ENCODE data around the gene TTC27. TPM values are rescaled to one million over a fixed set of nuclear protein-coding genes. Genes with fewer than 3 reads are reported as not detected.
"Not testable (repeated sequence)": the region's sequence is repeated elsewhere in the genome, so short reads cannot be mapped to it uniquely, and the experiment has no call there.

TTC27 gene
- 22.5 and 23.9 TPM in 2 replicates for total RNA-seq (2014; rRNA removed; shearing (Covaris generic))
- 19.5 and 28.5 TPM in 2 replicates for polyA plus RNA-seq (2015; cell fraction: cytosol; rRNA removed)
- polyA plus RNA-seq (2015; cell fraction: nucleus; rRNA removed) = 34.5 and 43.3 TPM in 2 replicates

- DNase-seq (ENCODE audit: low read depth) = peak; percentile 92
Observed at GRCh38 chr2:32627814-32628579, at the start of gene TTC27. Gene TTC27, plus strand, starts transcription at chr2:32628050. Its CDS starts 243 bp downstream, at chr2:32628293.

GRCh38 chr2:32591669-32592463, 36.0 kb upstream of the TTC27 start:
- peak; percentile 67 for DNase-seq (ENCODE audit: low read depth)

- no peak for DNase-seq (ENCODE audit: low read depth)
Observed at GRCh38 chr2:32594573-32594972, 33.3 kb upstream of the TTC27 start.

GRCh38 chr2:32611366-32611765, 16.5 kb upstream of the TTC27 start:
- no peak for DNase-seq (ENCODE audit: low read depth)

GRCh38 chr2:32611771-32612170, 16.1 kb upstream of the TTC27 start:
- DNase-seq (ENCODE audit: low read depth) = no peak

- no peak for DNase-seq (ENCODE audit: low read depth)
Observed at GRCh38 chr2:32614084-32614483, 13.8 kb upstream of the TTC27 start.

- no peak for DNase-seq (ENCODE audit: low read depth)
Observed at GRCh38 chr2:32617599-32618189, 10.2 kb upstream of the TTC27 start.

- DNase-seq (ENCODE audit: low read depth) = no peak
Observed at GRCh38 chr2:32622570-32623310, 5.1 kb upstream of the TTC27 start.

GRCh38 chr2:32623311-32623706, 4.5 kb upstream of the TTC27 start:
- DNase-seq (ENCODE audit: low read depth) = no peak

- no peak for DNase-seq (ENCODE audit: low read depth)
Observed at GRCh38 chr2:32624812-32625211, 3.0 kb upstream of the TTC27 start.

GRCh38 chr2:32626639-32627221, 1.1 kb upstream of the TTC27 start:
- no peak for DNase-seq (ENCODE audit: low read depth)

GRCh38 chr2:32627441-32627813, 423 bp upstream of the TTC27 start:
- DNase-seq (ENCODE audit: low read depth) = no peak

- peak; percentile 74 for DNase-seq (ENCODE audit: low read depth)
Observed at GRCh38 chr2:32632089-32632488, 4.2 kb downstream of the TTC27 start.

- DNase-seq (ENCODE audit: low read depth) = no peak
Observed at GRCh38 chr2:32633040-32633439, 5.2 kb downstream of the TTC27 start.

GRCh38 chr2:32638548-32638947, 10.7 kb downstream of the TTC27 start:
- not testable (repeated sequence) for DNase-seq (ENCODE audit: low read depth)

GRCh38 chr2:32641180-32641579, 13.3 kb downstream of the TTC27 start:
- no peak for DNase-seq (ENCODE audit: low read depth)

GRCh38 chr2:32647180-32647651, 19.4 kb downstream of the TTC27 start:
- DNase-seq (ENCODE audit: low read depth) = no peak

- DNase-seq (ENCODE audit: low read depth) = no peak
Observed at GRCh38 chr2:32652555-32653209, 24.8 kb downstream of the TTC27 start.

GRCh38 chr2:32656069-32656468, 28.2 kb downstream of the TTC27 start:
- no peak for DNase-seq (ENCODE audit: low read depth)

GRCh38 chr2:32663864-32664263, 36.0 kb downstream of the TTC27 start:
- DNase-seq (ENCODE audit: low read depth) = no peak

Measured in HT1080 (cell line).